Uterus (tissue), 2 donors: ENCODE data around the gene ALMS1.

ENCODE experiments used
- CTCF ChIP-seq, 4 experiments: fragments of 200-600 bp in 2 of 4; fragments of 450-650 bp in 2 of 4; sonication (generic) in 2 of 4; IDR thresholded peaks; one replicate each; pipeline ENCODE4 v1.5.1; 2016 to 2019; ENCODE audit warnings: antibody characterized with exemption in 4 of 4, mild to moderate bottlenecking in 2 of 4, moderate library complexity in 1 of 4
- POLR2A ChIP-seq, 2 donors: fragments of 450-650 bp; IDR thresholded peaks; one replicate each; pipeline ENCODE4 v1.6.1; 2016; ENCODE audit warnings: antibody characterized with exemption in 2 of 2, mild to moderate bottlenecking in 1 of 2, moderate library complexity in 1 of 2

- TF ChIP-seq CTCF (IDR thresholded peaks at IDR 0.05) (no peak), POLR2A (IDR thresholded peaks at IDR 0.05) (no peak)
Measured at GRCh38 chr2:73503992-73504570, 118.4 kb downstream of the ALMS1 start.
